Epithelial cell of esophagus (primary cell): ENCODE measurements around the gene CANX.
"Not testable (repeated sequence)": the region's sequence is repeated elsewhere in the genome, so short reads cannot be mapped to it uniquely, and the experiment has no call there.

Experiments
- DNase-seq: peaks from one replicate; pipeline ENCODE4 v3.0.0; 2010; ENCODE audit warnings: low read depth
- H3K4me3 ChIP-seq: 2 replicates; pipeline ENCODE4 v1.5.1; 2011; ENCODE audit warnings: mild to moderate bottlenecking, low read length, control low read depth
- TF ChIP-seq, protein P1 (sequence below): IDR thresholded peaks from 2 replicates; pipeline ENCODE4 v1.5.1; 2011; ENCODE audit warnings: low read depth, mild to moderate bottlenecking, low read length, control low read depth, inconsistent platforms; ENCODE audit not compliant: insufficient read depth; ENCODE audit errors: missing control alignments

CANX gene

DNA sequence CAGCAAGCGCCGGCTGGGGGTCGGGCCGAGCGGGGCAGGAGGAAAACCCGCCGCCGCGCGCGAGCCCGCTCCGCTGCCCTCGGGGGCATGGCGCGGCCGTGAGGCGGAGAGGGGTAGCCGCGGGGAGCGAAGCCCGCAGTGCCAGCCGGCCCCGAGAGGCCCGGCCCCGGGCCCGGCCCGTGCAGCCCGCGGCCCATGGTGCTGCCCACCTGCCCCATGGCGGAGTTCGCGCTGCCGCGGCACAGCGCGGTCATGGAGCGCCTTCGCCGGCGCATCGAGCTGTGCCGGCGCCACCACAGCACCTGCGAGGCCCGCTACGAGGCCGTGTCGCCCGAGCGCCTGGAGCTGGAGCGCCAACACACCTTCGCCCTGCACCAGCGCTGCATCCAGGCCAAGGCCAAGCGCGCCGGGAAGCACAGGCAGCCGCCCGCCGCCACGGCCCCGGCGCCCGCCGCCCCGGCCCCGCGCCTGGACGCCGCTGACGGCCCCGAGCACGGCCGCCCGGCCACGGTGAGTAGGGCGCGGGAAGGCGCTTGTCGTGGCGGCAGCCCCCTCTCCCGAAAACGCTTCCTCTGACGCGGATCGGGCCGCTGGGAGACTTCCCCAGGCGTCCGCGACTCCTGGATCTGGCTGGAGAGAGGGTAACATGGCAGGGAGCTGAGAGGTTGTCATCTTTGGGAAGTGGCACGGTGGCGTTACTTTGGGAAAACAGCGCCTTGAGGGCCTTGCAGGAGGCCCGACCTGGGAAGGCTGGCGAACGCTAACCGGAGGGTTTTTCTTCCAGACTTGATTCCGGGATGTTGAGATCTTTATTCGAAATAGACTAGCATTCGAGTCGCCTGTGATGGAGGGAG, 34.4 kb downstream of the CANX start:
- TF ChIP-seq, protein P1, sequence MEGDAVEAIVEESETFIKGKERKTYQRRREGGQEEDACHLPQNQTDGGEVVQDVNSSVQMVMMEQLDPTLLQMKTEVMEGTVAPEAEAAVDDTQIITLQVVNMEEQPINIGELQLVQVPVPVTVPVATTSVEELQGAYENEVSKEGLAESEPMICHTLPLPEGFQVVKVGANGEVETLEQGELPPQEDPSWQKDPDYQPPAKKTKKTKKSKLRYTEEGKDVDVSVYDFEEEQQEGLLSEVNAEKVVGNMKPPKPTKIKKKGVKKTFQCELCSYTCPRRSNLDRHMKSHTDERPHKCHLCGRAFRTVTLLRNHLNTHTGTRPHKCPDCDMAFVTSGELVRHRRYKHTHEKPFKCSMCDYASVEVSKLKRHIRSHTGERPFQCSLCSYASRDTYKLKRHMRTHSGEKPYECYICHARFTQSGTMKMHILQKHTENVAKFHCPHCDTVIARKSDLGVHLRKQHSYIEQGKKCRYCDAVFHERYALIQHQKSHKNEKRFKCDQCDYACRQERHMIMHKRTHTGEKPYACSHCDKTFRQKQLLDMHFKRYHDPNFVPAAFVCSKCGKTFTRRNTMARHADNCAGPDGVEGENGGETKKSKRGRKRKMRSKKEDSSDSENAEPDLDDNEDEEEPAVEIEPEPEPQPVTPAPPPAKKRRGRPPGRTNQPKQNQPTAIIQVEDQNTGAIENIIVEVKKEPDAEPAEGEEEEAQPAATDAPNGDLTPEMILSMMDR: no peak
- DNase-seq: peak; percentile 46
- H3K4me3 ChIP-seq: peak overlapping the region; percentile 69

DNA sequence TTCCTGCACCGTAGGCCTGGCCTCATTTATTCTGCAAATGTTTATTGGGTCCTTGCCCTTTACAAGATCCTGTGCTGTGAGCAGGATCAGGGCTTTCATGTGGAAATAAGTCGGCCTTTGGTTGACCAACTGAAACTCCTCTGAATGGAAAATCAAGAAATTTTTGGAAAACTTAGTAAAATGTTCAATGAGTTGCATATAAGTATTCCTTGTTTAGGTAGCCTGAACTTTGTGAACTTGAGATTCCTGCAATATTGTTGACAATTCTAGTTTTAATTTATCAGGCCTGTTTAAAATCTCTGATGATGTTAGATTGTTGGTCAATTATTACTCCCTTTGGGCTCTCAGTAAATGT, 35.0 kb downstream of the CANX start:
- H3K4me3 ChIP-seq: peak overlapping the region; percentile 69
- DNase-seq: no peak
- TF ChIP-seq, protein P1: no peak

- TF ChIP-seq, protein P1: no peak
- DNase-seq: peak; percentile 6
- peak overlapping the region; percentile 69 for H3K4me3 ChIP-seq
These were observed 35.9 kb downstream of the CANX start for GRCh38 chr5:179734536-179735164.

DNA sequence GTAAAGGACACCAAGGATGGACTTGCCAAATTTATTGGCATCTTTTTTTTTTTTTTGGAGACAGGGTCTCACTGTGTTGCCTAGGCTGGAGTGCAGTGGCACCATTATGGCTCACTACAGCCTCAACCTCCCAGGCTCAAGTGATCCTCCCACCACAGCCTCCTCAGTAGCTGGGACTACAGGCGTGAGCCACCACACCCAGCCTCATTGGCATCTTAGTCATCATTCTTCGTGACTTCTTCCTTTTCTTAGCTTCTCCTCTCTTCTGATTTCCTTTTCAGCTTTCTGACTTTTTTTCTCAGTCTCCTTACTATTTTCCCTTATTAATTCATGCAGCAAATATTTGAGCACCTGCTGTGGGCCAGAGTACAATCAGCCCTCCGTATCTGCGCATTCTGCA, 40.0 kb downstream of the CANX start:
- DNase-seq: no peak

GRCh38 chr5:179744106-179744505, 45.3 kb downstream of the CANX start:
- DNase-seq: not testable (repeated sequence)

More for the DNA sequence above, 40.0 kb downstream of the CANX start:
- TF ChIP-seq, protein P1: no peak
- no peak overlapping the region for H3K4me3 ChIP-seq

DNA sequence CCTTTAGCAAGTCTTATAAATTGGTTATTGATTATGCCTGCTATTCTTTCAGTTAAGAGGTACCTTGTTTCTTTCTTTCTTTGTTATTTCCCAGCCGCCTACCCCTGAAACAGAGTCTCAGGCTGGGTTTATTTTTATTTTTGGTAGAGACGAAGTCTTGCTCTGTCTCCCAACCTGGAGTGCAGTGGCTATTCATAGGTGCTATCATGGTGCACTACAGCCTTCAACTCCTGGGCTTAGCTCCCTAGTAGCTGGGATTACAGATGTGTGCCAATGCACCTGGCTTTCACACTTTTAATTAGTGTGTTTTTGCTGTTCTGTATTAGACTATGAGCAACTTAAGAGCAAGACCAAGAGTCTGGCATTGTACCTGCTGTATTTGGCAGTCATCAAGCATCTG, 48.1 kb downstream of the CANX start:
- TF ChIP-seq, protein P1: no peak
- no peak for DNase-seq
- no peak overlapping the region for H3K4me3 ChIP-seq

More at GRCh38 chr5:179744106-179744505, 45.3 kb downstream of the CANX start:
- not testable (repeated sequence) for H3K4me3 ChIP-seq

GRCh38 chr5:179747811-179748210, 49.0 kb downstream of the CANX start:
- no peak overlapping the region for H3K4me3 ChIP-seq
- TF ChIP-seq, protein P1: no peak
- no peak for DNase-seq
